GM12878 (cell line): Measurements from ENCODE around the gene VKORC1. TPM values are rescaled to one million over a fixed set of nuclear protein-coding genes. Genes with fewer than 3 reads are reported as not detected.

Experiments
- ATAC-seq: fragments of 200-7000 bp; cut with Tn5 transposase; 3 replicates; pipeline ENCODE4 v1.9.1; 2020; ENCODE audit warnings: mild to moderate bottlenecking, moderate library complexity
- BruUV-seq: library from RNA; stranded (reverse); fragments of 400-500 nt; replicated peaks from 2 replicates; lab custom pipeline; 2021; lab: Mats Ljungman, UMichigan
- CTCF ChIA-PET: fragments of 300-600 bp; sonication (Branson Sonifier 250); formaldehyde crosslinking; extraction: SDS; loops from one replicate; lab custom pipeline; 2021; ENCODE audit warnings: inconsistent platforms; lab: Yijun Ruan, JAX
- POLR2A ChIA-PET: fragments of 350-600 bp; formaldehyde crosslinking; extraction: SDS; loops from one replicate; lab custom pipeline; 2021; ENCODE audit warnings: inconsistent platforms; lab: Charles Lee
- RAD21 ChIA-PET: fragments of 300-600 bp; sonication (Branson Sonifier 250); formaldehyde crosslinking; loops from one replicate; lab custom pipeline; 2023; ENCODE audit warnings: antibody characterized with exemption; ENCODE audit not compliant: unreplicated experiment; lab: Charles Lee
- SMC1A ChIA-PET: fragments of 300-600 bp; sonication (Branson Sonifier 250); formaldehyde crosslinking; loops from one replicate; lab custom pipeline; 2023; ENCODE audit not compliant: unreplicated experiment, uncharacterized antibody; lab: Charles Lee
- DNase-seq: peaks from one replicate; pipeline ENCODE4 v3.0.0-alpha.2; 2011; ENCODE audit warnings: low read depth, low spot score
- FAIRE-seq: peaks from 3 replicates; lab custom pipeline; 2011; peaks lifted over from hg19 to GRCh38; lab: Jason Lieb, UNC
- H2AFZ ChIP-seq: 2 replicates; pipeline ENCODE4 v1.6.0; 2011; ENCODE audit warnings: low read depth, low read length, control low read depth; ENCODE audit not compliant: control insufficient read depth
- H3K27ac ChIP-seq: 2 replicates; pipeline ENCODE4 v1.5.1; 2011; ENCODE audit warnings: control low read depth; ENCODE audit not compliant: control insufficient read depth, insufficient read depth
- H3K27me3 ChIP-seq, 2 experiments: replicated peaks in 1 of 2; 2 replicates each; pipeline versions ENCODE4 v1.6.0 to v1.6.1; 2011; ENCODE audit warnings: low read length in 1 of 2; ENCODE audit not compliant: control insufficient read depth in 2 of 2, insufficient read depth in 2 of 2
- H3K36me3 ChIP-seq, 2 experiments: 2 replicates each; pipeline ENCODE4 v1.5.1; 2011; ENCODE audit warnings: low read length in 1 of 2; ENCODE audit not compliant: control insufficient read depth in 2 of 2, insufficient read depth in 2 of 2
- H3K4me1 ChIP-seq: 2 replicates; pipeline ENCODE4 v1.6.1; 2011; ENCODE audit warnings: mild to moderate bottlenecking, low read length, moderate library complexity, mixed read lengths; ENCODE audit not compliant: control insufficient read depth, insufficient read depth
- H3K4me2 ChIP-seq: 2 replicates; pipeline ENCODE4 v1.6.0; 2011; ENCODE audit warnings: control low read depth; ENCODE audit not compliant: control insufficient read depth, insufficient read depth
- H3K4me3 ChIP-seq: fragments of 200-600 bp; sonication (generic); 2 replicates; pipeline ENCODE4 v1.5.1; 2016
- H3K79me2 ChIP-seq: 2 replicates; pipeline ENCODE4 v1.6.0; 2011; ENCODE audit warnings: low read length; ENCODE audit not compliant: control insufficient read depth, insufficient read depth
- H3K9ac ChIP-seq: 2 replicates; pipeline ENCODE4 v1.8.0; 2011; ENCODE audit warnings: low read length, control low read depth, mixed read lengths; ENCODE audit not compliant: control insufficient read depth, insufficient read depth
- H3K9me3 ChIP-seq: replicated peaks from 3 replicates; pipeline ENCODE4 v1.5.1; 2011; ENCODE audit warnings: mild to moderate bottlenecking, low read length; ENCODE audit not compliant: control insufficient read depth, insufficient read depth
- H4K20me1 ChIP-seq: 2 replicates; pipeline ENCODE4 v1.6.0; 2011; ENCODE audit not compliant: control insufficient read depth, insufficient read depth
- CEBPB ChIP-seq, 2 experiments: fragments of 150-350 bp in 1 of 2; IDR thresholded peaks; 2 replicates each; pipeline ENCODE4 v1.6.1; 2012 to 2014; ENCODE audit warnings: low read depth in 2 of 2, low read length in 2 of 2, borderline replicate concordance in 1 of 2, inconsistent platforms in 1 of 2
- CHD4 ChIP-seq: fragments of 200-600 bp; sonication (generic); IDR thresholded peaks from 2 replicates; pipeline ENCODE4 v1.6.1; 2016; ENCODE audit warnings: mild to moderate bottlenecking
- IKZF1 ChIP-seq: fragments of 450-650 bp; conservative IDR thresholded peaks from 2 replicates; pipeline ENCODE4 v1.6.1; 2017; ENCODE audit warnings: antibody characterized with exemption, mild to moderate bottlenecking
- LARP7 ChIP-seq: fragments of 450-650 bp; IDR thresholded peaks from 2 replicates; pipeline ENCODE4 v1.6.1; 2017; ENCODE audit warnings: mild to moderate bottlenecking
- MYC ChIP-seq: IDR thresholded peaks from 2 replicates; pipeline ENCODE4 v1.6.1; 2011; ENCODE audit warnings: mild to moderate bottlenecking, low read length, moderate library complexity, inconsistent platforms; ENCODE audit not compliant: insufficient read depth, insufficient replicate concordance, insufficient read length, severe bottlenecking
- SIN3A ChIP-seq: IDR thresholded peaks from 2 replicates; pipeline ENCODE4 v1.6.1; 2012; ENCODE audit warnings: low read depth, low read length, improper control_type of control experiment
- SIX5 ChIP-seq: IDR thresholded peaks from 2 replicates; pipeline ENCODE4 v1.6.1; 2011; ENCODE audit warnings: mild to moderate bottlenecking, low read depth, low read length, moderate library complexity; ENCODE audit not compliant: severe bottlenecking
- WRNIP1 ChIP-seq: IDR thresholded peaks from 2 replicates; pipeline ENCODE4 v1.6.1; 2011; ENCODE audit warnings: low read depth, low read length, improper control_type of control experiment, borderline replicate concordance
- YY1 ChIP-seq: IDR thresholded peaks from 2 replicates; pipeline ENCODE4 v1.6.1; 2011; ENCODE audit warnings: low read depth, mild to moderate bottlenecking, low read length
- ZNF217 ChIP-seq: fragments of 450-650 bp; IDR thresholded peaks from 2 replicates; pipeline ENCODE4 v1.6.1; 2017; ENCODE audit warnings: antibody characterized with exemption, mild to moderate bottlenecking
- WGBS: methylation state at CpG from one replicate; pipeline ENCODE4 v1.1.6; 2016; ENCODE audit warnings: low lambda C conversion rate; ENCODE audit not compliant: insufficient replicate concordance, insufficient coverage; ENCODE audit errors: missing lambda C conversion rate; 5-methylcytosine and 5-hydroxymethylcytosine counted together
- in situ Hi-C: fragments of 300-500 bp; cut with MboI; formaldehyde crosslinking; loops from 9 replicates; pipeline ENCODE4 v1.14.3; 2018; ENCODE audit warnings: mixed read lengths
- intact Hi-C: fragments of 100-400 bp; cut with micrococcal nuclease; formaldehyde crosslinking; loops from one replicate; pipeline ENCODE4 v1.14.2; 2022; ENCODE audit not compliant: unreplicated experiment
- polyA plus RNA-seq, 11 experiments: library from polyadenylated mRNA; depleted of rRNA in 4 of 11; unstranded in 6 of 11; stranded (reverse) in 5 of 11; fragments of >200 nt; fragmentation: Nextera tagmentation in 4 of 11; fragmentation: Illumina TruSeq in 1 of 11; extraction: Ambion mirVana in 4 of 11; extraction: Trizol in 1 of 11; gene quantifications; 1 replicate in 1 of 11; 2 replicates in 10 of 11; pipeline versions ENCODE4 v1.2.1 to v1.2.3, GENCODE V29; 2011 to 2016; ENCODE audit warnings: inconsistent platforms in 2 of 11, missing spikeins in 2 of 11, low read depth in 1 of 11
- total RNA-seq, 4 experiments: library from RNA; depleted of rRNA in 3 of 4; stranded (reverse); fragments of >200 nt in 3 of 4; fragmentation: Illumina TruSeq in 1 of 4; extraction: Trizol in 1 of 4; gene quantifications; 2 replicates each; pipeline versions ENCODE4 v1.2.1 to v1.2.3, GENCODE V29; 2013 to 2021
- TF ChIP-seq, protein P1 (sequence below): fragments of 450-650 bp; conservative IDR thresholded peaks from 2 replicates; pipeline ENCODE4 v1.6.1; 2017; ENCODE audit warnings: mild to moderate bottlenecking, moderate library complexity

Gene VKORC1
- total and polyA plus RNA-seq, 10 of the 15 experiments (the other 5 are each of a cell fraction or from before 2014, with no cell fraction given) = 19.8 to 140 (median 57.7) TPM

DNA sequence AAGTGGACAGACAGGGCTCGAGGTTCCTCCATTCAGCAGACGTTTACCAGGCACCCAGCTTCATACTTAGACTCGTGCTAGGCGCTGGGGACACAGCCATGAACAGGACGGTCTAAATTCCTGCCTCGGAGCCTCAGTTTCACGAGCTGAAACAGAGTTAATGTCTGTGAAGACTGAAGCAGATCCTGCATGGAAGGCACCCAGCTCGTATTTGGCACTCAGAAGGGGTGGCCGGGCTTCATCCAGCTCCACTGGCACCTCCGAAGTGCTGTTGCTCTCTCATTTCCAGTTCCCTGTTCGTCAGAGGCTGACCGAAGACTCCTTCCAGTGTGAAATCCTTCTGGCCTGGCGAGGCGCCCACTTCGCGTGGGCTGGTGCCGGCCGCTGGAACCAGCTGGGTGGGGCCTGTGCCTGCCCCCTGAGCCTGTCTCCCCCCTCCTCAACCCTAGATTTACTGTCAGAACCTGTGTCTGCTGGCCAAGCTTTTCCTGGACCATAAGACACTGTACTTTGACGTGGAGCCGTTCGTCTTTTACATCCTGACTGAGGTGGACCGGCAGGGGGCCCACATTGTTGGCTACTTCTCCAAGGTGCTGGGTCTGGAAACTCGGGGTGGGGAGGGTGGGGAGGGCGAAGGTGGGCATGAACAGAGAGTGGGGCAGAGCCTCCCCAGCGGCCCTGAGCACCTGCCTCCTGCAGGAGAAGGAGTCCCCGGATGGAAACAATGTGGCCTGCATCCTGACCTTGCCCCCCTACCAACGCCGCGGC lies 35.2 kb upstream of the VKORC1 start:
- ATAC-seq (no peak), FAIRE-seq (no peak), DNase-seq (no peak)
- Histone ChIP-seq H3K4me3 (no peak overlapping the region), H2AFZ (no peak overlapping the region), H3K9me3 (no peaks in the 10 kb centered on the region), H4K20me1 (no peaks in the 10 kb centered on the region), H3K79me2 (no peaks in the 10 kb centered on the region), H3K27ac (no peak overlapping the region), H3K4me1 (no peaks in the 10 kb centered on the region), H3K27me3 (no peaks in the 10 kb centered on the region), H3K9ac (no peak overlapping the region), H3K4me2 (no peak overlapping the region), H3K36me3 (no peaks in the 10 kb centered on the region; a peak in 2 of 4 replicates)
- intact Hi-C loops (no loop called here), in situ Hi-C loops (no loop called here)
- POLR2A ChIA-PET = interaction anchor here (0.6 kb wide), 1 partner anchor 160 kb away, joined by 3 read pairs; no protein-coding TSS in a partner anchor
- CTCF ChIA-PET = interaction anchor here (0.8 to 1.7 kb wide), 2 partner anchors 9 to 12 kb away, joined by 5 to 6 read pairs; no protein-coding TSS in a partner anchor
- no peak for TF ChIP-seq SIX5
- TF ChIP-seq MYC = no peak
- no peak for TF ChIP-seq LARP7
- TF ChIP-seq CHD4 = no peak
- TF ChIP-seq YY1 = no peak
- TF ChIP-seq, protein P1, sequence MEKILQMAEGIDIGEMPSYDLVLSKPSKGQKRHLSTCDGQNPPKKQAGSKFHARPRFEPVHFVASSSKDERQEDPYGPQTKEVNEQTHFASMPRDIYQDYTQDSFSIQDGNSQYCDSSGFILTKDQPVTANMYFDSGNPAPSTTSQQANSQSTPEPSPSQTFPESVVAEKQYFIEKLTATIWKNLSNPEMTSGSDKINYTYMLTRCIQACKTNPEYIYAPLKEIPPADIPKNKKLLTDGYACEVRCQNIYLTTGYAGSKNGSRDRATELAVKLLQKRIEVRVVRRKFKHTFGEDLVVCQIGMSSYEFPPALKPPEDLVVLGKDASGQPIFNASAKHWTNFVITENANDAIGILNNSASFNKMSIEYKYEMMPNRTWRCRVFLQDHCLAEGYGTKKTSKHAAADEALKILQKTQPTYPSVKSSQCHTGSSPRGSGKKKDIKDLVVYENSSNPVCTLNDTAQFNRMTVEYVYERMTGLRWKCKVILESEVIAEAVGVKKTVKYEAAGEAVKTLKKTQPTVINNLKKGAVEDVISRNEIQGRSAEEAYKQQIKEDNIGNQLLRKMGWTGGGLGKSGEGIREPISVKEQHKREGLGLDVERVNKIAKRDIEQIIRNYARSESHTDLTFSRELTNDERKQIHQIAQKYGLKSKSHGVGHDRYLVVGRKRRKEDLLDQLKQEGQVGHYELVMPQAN = no peak
- no peak for TF ChIP-seq CEBPB (IDR thresholded peaks at IDR 0.05; ENCODE audit: borderline replicate concordance in 1 of 2, low read depth in 2 of 2, low read length in 2 of 2)
- no peak for TF ChIP-seq SIN3A
- TF ChIP-seq ZNF217 = no peak
- TF ChIP-seq IKZF1 = no peak
- TF ChIP-seq WRNIP1 = no peak
- RAD21 ChIA-PET = interaction anchor here (0.5 kb wide), 1 partner anchor 35 kb away, joined by 3 read pairs; the partner anchor contains the start of gene VKORC1
- BruUV-seq = no TSS peak
- 87% methylated on average over 23 of the region's 29 CpGs for WGBS
- SMC1A ChIA-PET = no interaction called here
